ENCODE measurements around the gene TNNI2. TPM values are rescaled to one million over a fixed set of nuclear protein-coding genes. Genes with fewer than 3 reads are reported as not detected.
A peak's percentile ranks its signal among the peaks of the same experiment; 100 is the strongest.

Gene TNNI2
- total RNA-seq, 1 donor from 2014 or later: 1.1 TPM

GRCh38 chr11:1821562-1821961, 17.2 kb upstream of the TNNI2 start:
- H3K9me3 Mint-ChIP-seq (ENCODE audit: unreplicated experiment): peaks cover 4% of the 10 kb centered on the region
- TF ChIP-seq, protein P1, sequence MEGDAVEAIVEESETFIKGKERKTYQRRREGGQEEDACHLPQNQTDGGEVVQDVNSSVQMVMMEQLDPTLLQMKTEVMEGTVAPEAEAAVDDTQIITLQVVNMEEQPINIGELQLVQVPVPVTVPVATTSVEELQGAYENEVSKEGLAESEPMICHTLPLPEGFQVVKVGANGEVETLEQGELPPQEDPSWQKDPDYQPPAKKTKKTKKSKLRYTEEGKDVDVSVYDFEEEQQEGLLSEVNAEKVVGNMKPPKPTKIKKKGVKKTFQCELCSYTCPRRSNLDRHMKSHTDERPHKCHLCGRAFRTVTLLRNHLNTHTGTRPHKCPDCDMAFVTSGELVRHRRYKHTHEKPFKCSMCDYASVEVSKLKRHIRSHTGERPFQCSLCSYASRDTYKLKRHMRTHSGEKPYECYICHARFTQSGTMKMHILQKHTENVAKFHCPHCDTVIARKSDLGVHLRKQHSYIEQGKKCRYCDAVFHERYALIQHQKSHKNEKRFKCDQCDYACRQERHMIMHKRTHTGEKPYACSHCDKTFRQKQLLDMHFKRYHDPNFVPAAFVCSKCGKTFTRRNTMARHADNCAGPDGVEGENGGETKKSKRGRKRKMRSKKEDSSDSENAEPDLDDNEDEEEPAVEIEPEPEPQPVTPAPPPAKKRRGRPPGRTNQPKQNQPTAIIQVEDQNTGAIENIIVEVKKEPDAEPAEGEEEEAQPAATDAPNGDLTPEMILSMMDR (IDR thresholded peaks at IDR 0.05): no peak
- H3K27me3 Mint-ChIP-seq (ENCODE audit: unreplicated experiment): no peaks in the 10 kb centered on the region
- no peak overlapping the region for H3K27ac Mint-ChIP-seq (ENCODE audit: unreplicated experiment)
- no peak for DNase-seq (ENCODE audit: extremely low spot score, unreplicated experiment)
- H3K36me3 Mint-ChIP-seq (ENCODE audit: unreplicated experiment): no peaks in the 10 kb centered on the region
- peaks cover 46% of the 10 kb centered on the region for H3K4me1 Mint-ChIP-seq (ENCODE audit: unreplicated experiment)
- no peak overlapping the region for H3K4me3 Mint-ChIP-seq (ENCODE audit: unreplicated experiment)

DNA sequence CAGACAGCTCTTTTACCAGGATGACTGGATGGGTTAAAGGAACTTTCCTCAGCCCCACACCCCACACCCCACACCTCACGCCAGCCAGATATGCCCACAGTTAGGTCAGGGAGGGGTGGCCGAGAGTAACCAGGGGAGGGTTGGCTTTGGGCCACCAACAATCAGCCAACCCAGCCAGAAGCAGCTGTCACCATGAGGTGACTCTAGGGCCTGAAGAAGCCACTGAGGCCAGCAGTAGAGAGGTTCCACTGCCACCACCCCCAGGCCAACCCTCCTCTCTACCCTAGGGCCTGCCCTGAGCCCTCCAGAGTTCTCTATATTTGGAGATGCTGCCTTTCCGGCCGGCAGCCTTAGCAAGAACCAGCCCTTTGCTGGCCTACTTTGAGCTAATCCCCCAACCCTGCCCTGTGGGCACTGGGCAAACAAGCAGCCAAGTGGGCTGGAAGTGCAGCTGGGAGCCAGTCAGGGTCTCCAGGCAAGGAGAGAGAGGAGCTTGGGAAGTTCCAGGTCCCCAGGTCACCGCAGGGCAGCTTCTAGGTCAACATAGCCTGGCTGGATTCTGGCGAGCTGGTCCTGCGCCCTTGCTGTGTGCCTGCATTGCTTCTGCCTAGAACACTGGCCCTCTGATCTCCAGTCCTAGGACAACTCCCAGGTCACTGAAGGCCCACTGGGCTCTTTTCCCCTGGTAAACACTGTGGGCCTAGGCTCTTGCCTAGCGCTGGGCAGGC, 16.0 kb upstream of the TNNI2 start:
- no peaks in the 10 kb centered on the region for H3K27me3 Mint-ChIP-seq (ENCODE audit: unreplicated experiment)
- DNase-seq (ENCODE audit: extremely low spot score, unreplicated experiment): no peak
- TF ChIP-seq, protein P1 (IDR thresholded peaks at IDR 0.05): no peak
- no peak overlapping the region for H3K27ac Mint-ChIP-seq (ENCODE audit: unreplicated experiment)
- no peaks in the 10 kb centered on the region for H3K36me3 Mint-ChIP-seq (ENCODE audit: unreplicated experiment)
- peaks cover 56% of the 10 kb centered on the region for H3K4me1 Mint-ChIP-seq (ENCODE audit: unreplicated experiment)
- peaks cover 4% of the 10 kb centered on the region for H3K9me3 Mint-ChIP-seq (ENCODE audit: unreplicated experiment)
- H3K4me3 Mint-ChIP-seq (ENCODE audit: unreplicated experiment): no peak overlapping the region

DNA sequence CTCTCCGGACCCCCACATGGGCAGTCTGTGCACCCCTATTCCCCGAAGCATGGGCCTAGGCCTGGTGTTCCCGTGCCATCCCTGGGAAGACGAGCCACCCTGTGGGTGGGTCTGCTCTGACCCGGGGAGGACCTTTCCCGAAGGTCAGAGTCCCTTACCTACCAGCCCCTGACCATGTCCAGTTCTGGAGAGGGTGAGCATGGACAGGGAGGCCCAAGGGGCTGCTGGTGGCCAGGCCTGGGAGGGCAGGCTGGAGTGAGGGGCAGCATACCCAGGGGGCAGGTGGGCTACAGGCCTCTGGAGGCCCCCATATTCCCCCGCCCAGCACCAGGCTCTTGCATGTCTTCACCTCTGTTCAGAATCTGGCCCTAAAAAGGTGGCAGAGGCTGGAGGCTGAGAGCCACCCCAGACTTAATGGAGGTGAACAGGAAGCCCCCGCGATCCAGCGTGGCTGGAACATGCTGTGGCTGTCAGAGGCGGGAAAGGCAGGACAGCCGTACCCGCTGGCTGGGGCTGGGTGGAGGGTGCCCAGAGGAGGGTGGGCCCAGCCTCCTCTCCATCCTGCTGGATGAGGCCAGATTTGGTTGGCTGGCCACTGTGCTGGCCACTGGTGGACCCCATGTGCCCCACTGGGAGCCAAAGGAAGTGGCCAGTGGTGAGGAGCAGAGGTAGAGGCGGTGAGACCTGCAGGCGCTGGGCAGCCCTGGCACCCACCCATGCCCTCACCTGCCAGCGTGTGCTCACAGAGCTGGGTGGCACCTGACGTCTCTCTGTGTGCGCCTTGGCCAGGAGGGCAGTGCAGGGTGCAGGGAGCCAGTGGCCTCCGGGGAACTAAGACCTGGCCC, 15.2 kb upstream of the TNNI2 start:
- peaks cover 4% of the 10 kb centered on the region for H3K9me3 Mint-ChIP-seq (ENCODE audit: unreplicated experiment)
- H3K4me1 Mint-ChIP-seq (ENCODE audit: unreplicated experiment): peaks cover 64% of the 10 kb centered on the region
- H3K27ac Mint-ChIP-seq (ENCODE audit: unreplicated experiment): no peak overlapping the region
- DNase-seq (ENCODE audit: extremely low spot score, unreplicated experiment): peak; percentile 80
- TF ChIP-seq, protein P1 (IDR thresholded peaks at IDR 0.05): no peak
- no peak overlapping the region for H3K4me3 Mint-ChIP-seq (ENCODE audit: unreplicated experiment)
- no peaks in the 10 kb centered on the region for H3K36me3 Mint-ChIP-seq (ENCODE audit: unreplicated experiment)
- no peaks in the 10 kb centered on the region for H3K27me3 Mint-ChIP-seq (ENCODE audit: unreplicated experiment)

- TF ChIP-seq, protein P1 (IDR thresholded peaks at IDR 0.05): no peak
- Mint-ChIP-seq H3K4me3 (ENCODE audit: unreplicated experiment) (no peak overlapping the region), H3K4me1 (ENCODE audit: unreplicated experiment) (peaks cover 69% of the 10 kb centered on the region), H3K27ac (ENCODE audit: unreplicated experiment) (no peak overlapping the region), H3K9me3 (ENCODE audit: unreplicated experiment) (peaks cover 3% of the 10 kb centered on the region), H3K27me3 (ENCODE audit: unreplicated experiment) (no peaks in the 10 kb centered on the region), H3K36me3 (ENCODE audit: unreplicated experiment) (no peaks in the 10 kb centered on the region)
- peak; percentile 75 for DNase-seq (ENCODE audit: extremely low spot score, unreplicated experiment)
These were observed 14.4 kb upstream of the TNNI2 start for GRCh38 chr11:1824221-1825038.
